Measurements from ENCODE around the gene VIPR2. TPM values are rescaled to one million over a fixed set of nuclear protein-coding genes. Genes with fewer than 3 reads are reported as not detected.

VIPR2 gene
- total and polyA plus RNA-seq, 7 experiments from 2014 or later = 0.27 to 1.3 (median 0.98) TPM; not detected in 4

DNA sequence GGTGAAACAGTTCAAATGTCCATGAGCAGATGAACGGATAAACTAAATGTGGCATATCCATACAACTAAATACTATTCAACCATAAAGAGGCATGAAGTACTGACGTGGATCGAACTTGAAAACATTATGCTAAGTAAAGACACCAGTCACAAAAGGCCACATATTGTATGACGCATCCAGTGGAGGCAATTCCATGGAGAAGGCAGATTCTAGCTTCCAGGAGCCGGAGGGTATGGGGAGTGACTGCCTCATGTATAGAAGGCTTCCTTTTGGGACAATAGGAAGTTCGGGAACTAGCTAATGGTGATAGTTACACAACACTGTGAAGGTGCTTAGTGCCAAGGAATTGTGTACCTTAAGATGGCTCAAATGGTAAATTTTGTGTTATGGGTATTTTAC is 98.4 kb downstream of the VIPR2 start:
- Histone ChIP-seq H3K9me3 (ENCODE audit: control insufficient read depth in 2 of 3, low read length in 3 of 3) (no peaks in the 10 kb centered on the region), H3K4me3 (ENCODE audit: low read length) (no peak overlapping the region), H3K4me1 (ENCODE audit: control insufficient read depth in 2 of 2, insufficient read depth in 2 of 2, low read length in 2 of 2) (no peaks in the 10 kb centered on the region), H3K27ac (ENCODE audit: low read depth, low read length) (no peak overlapping the region), H3K36me3 (ENCODE audit: control insufficient read depth in 2 of 3, insufficient read depth in 3 of 3, low read length in 3 of 3) (no peaks in the 10 kb centered on the region), H3K27me3 (ENCODE audit: control insufficient read depth in 2 of 2, insufficient read depth in 2 of 2, low read length in 2 of 2) (no peaks in the 10 kb centered on the region)
- ChIA-PET POLR2A (no interaction called here), CTCF (no interaction called here)
- Mint-ChIP-seq H3K27me3 (peaks cover 0 to 5% (median 4%) of the 10 kb centered on the region in 5 donors), H3K9me3 (peaks cover 0 to 15% (median 3%) of the 10 kb centered on the region in 11 donors), H3K27ac (no peak overlapping the region), H3K4me3 (no peak overlapping the region), H3K4me1 (peaks cover 5 to 25% (median 10%) of the 10 kb centered on the region in 7 donors), H3K36me3 (peaks cover 0 to 16% (median 0%) of the 10 kb centered on the region in 5 donors)
- no peak for DNase-seq
- intact Hi-C loops (cut with micrococcal nuclease) = no loop called here
- no peak for ATAC-seq

GRCh38 chr7:159045839-159046238 is 98.8 kb downstream of the VIPR2 start:
- no peak overlapping the region for H3K27ac ChIP-seq (ENCODE audit: low read depth, low read length)
- no peaks in the 10 kb centered on the region for H3K36me3 ChIP-seq (ENCODE audit: control insufficient read depth in 2 of 3, insufficient read depth in 3 of 3, low read length in 3 of 3)
- Mint-ChIP-seq H3K9me3 (peaks cover 0 to 12% (median 0%) of the 10 kb centered on the region in 11 donors), H3K4me3 (no peak overlapping the region), H3K27ac (no peak overlapping the region), H3K27me3 (peaks cover 0 to 5% (median 4%) of the 10 kb centered on the region in 5 donors), H3K36me3 (peaks cover 0 to 15% (median 0%) of the 10 kb centered on the region in 5 donors), H3K4me1 (peaks cover 5 to 20% (median 5%) of the 10 kb centered on the region in 7 donors)
- POLR2A ChIA-PET = no interaction called here
- intact Hi-C loops (cut with micrococcal nuclease) = no loop called here
- ATAC-seq (no peak), DNase-seq (no peak)
- H3K4me1 ChIP-seq (ENCODE audit: control insufficient read depth in 2 of 2, insufficient read depth in 2 of 2, low read length in 2 of 2) = no peaks in the 10 kb centered on the region
- no peaks in the 10 kb centered on the region for H3K27me3 ChIP-seq (ENCODE audit: control insufficient read depth in 2 of 2, insufficient read depth in 2 of 2, low read length in 2 of 2)
- H3K9me3 ChIP-seq (ENCODE audit: control insufficient read depth in 2 of 3, low read length in 3 of 3) = no peaks in the 10 kb centered on the region
- no peak overlapping the region for H3K4me3 ChIP-seq (ENCODE audit: low read length)
- CTCF ChIA-PET = no interaction called here

- Histone ChIP-seq H3K27me3 (ENCODE audit: control insufficient read depth in 2 of 2, insufficient read depth in 2 of 2, low read length in 2 of 2) (no peaks in the 10 kb centered on the region), H3K4me3 (ENCODE audit: low read length) (no peak overlapping the region), H3K9me3 (ENCODE audit: control insufficient read depth in 2 of 3, low read length in 3 of 3) (no peaks in the 10 kb centered on the region), H3K4me1 (ENCODE audit: control insufficient read depth in 2 of 2, insufficient read depth in 2 of 2, low read length in 2 of 2) (no peaks in the 10 kb centered on the region), H3K36me3 (ENCODE audit: control insufficient read depth in 2 of 3, insufficient read depth in 3 of 3, low read length in 3 of 3) (no peaks in the 10 kb centered on the region), H3K27ac (ENCODE audit: low read depth, low read length) (no peak overlapping the region)
- Mint-ChIP-seq H3K4me1 (peaks cover 0 to 5% (median 0%) of the 10 kb centered on the region in 7 donors), H3K27me3 (peaks cover 0 to 9% (median 0%) of the 10 kb centered on the region in 5 donors), H3K9me3 (peaks cover 0 to 12% (median 0%) of the 10 kb centered on the region in 11 donors), H3K4me3 (no peak overlapping the region), H3K36me3 (peaks cover 0 to 8% (median 0%) of the 10 kb centered on the region in 5 donors), H3K27ac (no peak overlapping the region)
- DNase-seq (no peak), ATAC-seq (no peak)
- CTCF ChIA-PET = interaction anchor here (1.0 kb wide), 1 partner anchor 12 kb away, joined by 5 read pairs; no protein-coding TSS in a partner anchor
- intact Hi-C loops (cut with micrococcal nuclease) = no loop called here
- POLR2A ChIA-PET = no interaction called here
These were observed 102.0 kb downstream of the VIPR2 start for GRCh38 chr7:159042581-159043101.

GRCh38 chr7:159042103-159042502 is 102.6 kb downstream of the VIPR2 start:
- Histone ChIP-seq H3K27me3 (ENCODE audit: control insufficient read depth in 2 of 2, insufficient read depth in 2 of 2, low read length in 2 of 2) (no peaks in the 10 kb centered on the region), H3K27ac (ENCODE audit: low read depth, low read length) (no peak overlapping the region), H3K4me1 (ENCODE audit: control insufficient read depth in 2 of 2, insufficient read depth in 2 of 2, low read length in 2 of 2) (no peaks in the 10 kb centered on the region), H3K9me3 (ENCODE audit: control insufficient read depth in 2 of 3, low read length in 3 of 3) (no peaks in the 10 kb centered on the region), H3K36me3 (ENCODE audit: control insufficient read depth in 2 of 3, insufficient read depth in 3 of 3, low read length in 3 of 3) (no peaks in the 10 kb centered on the region), H3K4me3 (ENCODE audit: low read length) (no peak overlapping the region)
- ChIA-PET CTCF (interaction anchor here (1.0 kb wide), 1 partner anchor 11 kb away, joined by 5 read pairs; no protein-coding TSS in a partner anchor), POLR2A (no interaction called here)
- intact Hi-C loops (cut with micrococcal nuclease) = no loop called here
- no peak overlapping the region for H3K4me3 Mint-ChIP-seq
- no peak for DNase-seq
- H3K27ac Mint-ChIP-seq = peak overlapping the region in 1 of 9 donors; percentile 30
- H3K27me3 Mint-ChIP-seq = peaks cover 0 to 9% (median 0%) of the 10 kb centered on the region in 5 donors
- H3K36me3 Mint-ChIP-seq = peaks cover 0 to 8% (median 0%) of the 10 kb centered on the region in 5 donors
- ATAC-seq = no peak
- H3K9me3 Mint-ChIP-seq = peaks cover 0 to 12% (median 0%) of the 10 kb centered on the region in 11 donors
- peaks cover 0 to 5% (median 0%) of the 10 kb centered on the region in 7 donors for H3K4me1 Mint-ChIP-seq

DNA sequence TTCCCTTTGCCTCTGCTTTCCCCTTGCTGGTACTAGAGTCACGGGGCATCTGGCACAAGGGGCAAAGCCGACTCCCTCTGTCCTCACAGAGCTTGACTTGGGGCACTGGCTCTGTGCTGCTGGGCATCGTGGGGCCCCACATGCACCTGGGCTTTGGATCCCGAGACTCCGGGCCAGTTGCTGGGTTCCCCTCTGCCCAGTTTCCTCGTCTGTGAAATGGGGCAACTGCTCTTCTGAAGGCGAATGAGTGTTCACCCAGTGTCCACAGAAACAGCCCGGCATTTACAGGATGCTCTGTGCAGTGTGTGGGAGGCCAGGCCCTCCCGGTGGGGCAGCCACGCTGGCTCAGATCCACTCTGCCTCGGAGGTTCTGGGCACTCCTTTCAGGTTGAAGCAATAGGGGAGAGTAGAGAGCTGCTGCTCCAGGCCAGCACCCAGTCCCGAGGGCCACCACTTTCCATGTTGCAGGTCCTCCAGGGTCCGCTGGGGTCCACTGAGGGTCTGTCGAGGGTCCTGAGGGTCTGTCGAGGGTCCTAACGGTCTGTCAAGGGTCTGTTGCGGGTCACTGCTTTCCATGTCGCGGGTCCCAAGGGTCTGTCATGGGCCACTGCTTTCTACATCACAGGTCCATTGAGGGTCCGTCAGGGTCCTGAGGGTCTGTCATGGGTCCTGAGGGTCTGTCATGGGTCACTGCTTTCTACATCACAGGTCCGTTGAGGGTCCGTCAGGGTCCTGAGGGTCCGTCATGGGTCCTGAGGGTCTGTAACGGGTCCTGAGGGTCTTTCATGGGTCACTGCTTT is 103.6 kb downstream of the VIPR2 start:
- H3K27me3 Mint-ChIP-seq = peaks cover 0 to 9% (median 0%) of the 10 kb centered on the region in 5 donors
- peaks cover 0 to 5% (median 0%) of the 10 kb centered on the region in 5 donors for H3K36me3 Mint-ChIP-seq
- H3K27me3 ChIP-seq (ENCODE audit: control insufficient read depth in 2 of 2, insufficient read depth in 2 of 2, low read length in 2 of 2) = no peaks in the 10 kb centered on the region
- DNase-seq (no peak), ATAC-seq (no peak)
- ChIA-PET POLR2A (no interaction called here), CTCF (no interaction called here)
- H3K27ac Mint-ChIP-seq = no peak overlapping the region
- H3K4me1 Mint-ChIP-seq = peaks cover 0 to 5% (median 0%) of the 10 kb centered on the region in 7 donors
- no peak overlapping the region for H3K4me3 ChIP-seq (ENCODE audit: low read length)
- no peak overlapping the region for H3K27ac ChIP-seq (ENCODE audit: low read depth, low read length)
- H3K4me1 ChIP-seq (ENCODE audit: control insufficient read depth in 2 of 2, insufficient read depth in 2 of 2, low read length in 2 of 2) = no peaks in the 10 kb centered on the region
- H3K9me3 Mint-ChIP-seq = peaks cover 0 to 12% (median 0%) of the 10 kb centered on the region in 11 donors
- H3K36me3 ChIP-seq (ENCODE audit: control insufficient read depth in 2 of 3, insufficient read depth in 3 of 3, low read length in 3 of 3) = no peaks in the 10 kb centered on the region
- H3K4me3 Mint-ChIP-seq = no peak overlapping the region
- intact Hi-C loops (cut with micrococcal nuclease) = no loop called here
- no peaks in the 10 kb centered on the region for H3K9me3 ChIP-seq (ENCODE audit: control insufficient read depth in 2 of 3, low read length in 3 of 3)

- H3K27ac ChIP-seq (ENCODE audit: low read depth, low read length) = no peak overlapping the region
- ChIA-PET POLR2A (no interaction called here), CTCF (no interaction called here)
- DNase-seq (no peak), ATAC-seq (no peak)
- H3K27me3 ChIP-seq (ENCODE audit: control insufficient read depth in 2 of 2, insufficient read depth in 2 of 2, low read length in 2 of 2) = no peaks in the 10 kb centered on the region
- intact Hi-C loops (cut with micrococcal nuclease) = no loop called here
- no peak overlapping the region for H3K4me3 Mint-ChIP-seq
- no peaks in the 10 kb centered on the region for H3K9me3 ChIP-seq (ENCODE audit: control insufficient read depth in 2 of 3, low read length in 3 of 3)
- H3K9me3 Mint-ChIP-seq = peaks cover 0 to 12% (median 0%) of the 10 kb centered on the region in 11 donors
- H3K27me3 Mint-ChIP-seq = peaks cover 0 to 9% (median 0%) of the 10 kb centered on the region in 5 donors
- peaks cover 0 to 5% (median 0%) of the 10 kb centered on the region in 7 donors for H3K4me1 Mint-ChIP-seq
- no peaks in the 10 kb centered on the region for H3K36me3 ChIP-seq (ENCODE audit: control insufficient read depth in 2 of 3, insufficient read depth in 3 of 3, low read length in 3 of 3)
- H3K36me3 Mint-ChIP-seq = peaks cover 0 to 5% (median 0%) of the 10 kb centered on the region in 5 donors
- H3K27ac Mint-ChIP-seq = no peak overlapping the region
- no peak overlapping the region for H3K4me3 ChIP-seq (ENCODE audit: low read length)
- no peaks in the 10 kb centered on the region for H3K4me1 ChIP-seq (ENCODE audit: control insufficient read depth in 2 of 2, insufficient read depth in 2 of 2, low read length in 2 of 2)
These were observed 104.5 kb downstream of the VIPR2 start for GRCh38 chr7:159040146-159040545.
